OCI-LY1 (cell line): ENCODE results near the gene PTPRS.

Source experiments
- H2AFZ ChIP-seq: fragments of 200-600 bp; sonication (generic), shearing (Covaris generic); 2 replicates; pipeline ENCODE4 v1.6.0; 2014; ENCODE audit warnings: antibody characterized with exemption, mild to moderate bottlenecking, low read length
- H3F3A ChIP-seq: fragments of 200-600 bp; sonication (generic), shearing (Covaris generic); 2 replicates; pipeline ENCODE4 v1.6.0; 2014; ENCODE audit warnings: mild to moderate bottlenecking, antibody characterized with exemption, low read length, moderate library complexity; ENCODE audit not compliant: insufficient read depth
- H3K27ac ChIP-seq: fragments of 200-600 bp; sonication (generic); 2 replicates; pipeline ENCODE4 v1.5.1; 2014; ENCODE audit warnings: low read length, mixed run types, mild to moderate bottlenecking, low read depth; ENCODE audit not compliant: poor library complexity, severe bottlenecking
- H3K27me3 ChIP-seq: fragments of 200-600 bp; sonication (generic); 2 replicates; pipeline ENCODE4 v1.6.0; 2014; ENCODE audit warnings: antibody characterized with exemption, mild to moderate bottlenecking, low read length, moderate library complexity; ENCODE audit not compliant: insufficient read depth
- H3K36me3 ChIP-seq: fragments of 200-600 bp; sonication (generic); 2 replicates; pipeline ENCODE4 v1.6.1; 2014; ENCODE audit warnings: mild to moderate bottlenecking, antibody characterized with exemption, low read length, moderate library complexity, mixed read lengths; ENCODE audit not compliant: insufficient read depth
- H3K4me1 ChIP-seq: fragments of 200-600 bp; sonication (generic); 2 replicates; pipeline ENCODE4 v1.5.1; 2014; ENCODE audit warnings: mild to moderate bottlenecking, low read length, moderate library complexity; ENCODE audit not compliant: insufficient read depth, severe bottlenecking
- H3K4me2 ChIP-seq: fragments of 200-600 bp; sonication (generic), shearing (Covaris generic); 2 replicates; pipeline ENCODE4 v1.6.1; 2014; ENCODE audit warnings: low read length
- H3K4me3 ChIP-seq: fragments of 200-600 bp; sonication (generic); 2 replicates; pipeline ENCODE4 v1.5.1; 2014; ENCODE audit warnings: low read length, low read depth, mild to moderate bottlenecking, mixed read lengths; ENCODE audit not compliant: poor library complexity, severe bottlenecking
- H3K79me2 ChIP-seq: fragments of 200-600 bp; shearing (Covaris generic); 2 replicates; pipeline ENCODE4 v1.6.1; 2016; ENCODE audit warnings: mixed run types, low read length, mixed read lengths; ENCODE audit not compliant: insufficient read depth
- H3K9ac ChIP-seq: fragments of 200-600 bp; sonication (generic), shearing (Covaris generic); 2 replicates; pipeline ENCODE4 v1.6.1; 2014; ENCODE audit warnings: mild to moderate bottlenecking, low read length, mixed read lengths
- H3K9me2 ChIP-seq: fragments of 200-600 bp; sonication (generic), shearing (Covaris generic); 2 replicates; pipeline ENCODE4 v1.6.1; 2014; ENCODE audit warnings: low read depth, mild to moderate bottlenecking, low read length, mixed read lengths
- H3K9me3 ChIP-seq: fragments of 200-600 bp; shearing (Covaris generic); 2 replicates; pipeline ENCODE4 v1.6.1; 2014; ENCODE audit warnings: low read length, mixed read lengths
- H4K20me1 ChIP-seq: fragments of 200-600 bp; sonication (generic), shearing (Covaris generic); 2 replicates; pipeline ENCODE4 v1.6.0; 2016; ENCODE audit warnings: mild to moderate bottlenecking, low read length; ENCODE audit not compliant: insufficient read depth
- CTCF ChIP-seq: fragments of 200-600 bp; sonication (generic), shearing (Covaris generic); IDR thresholded peaks from 2 replicates; pipeline ENCODE4 v1.5.1; 2017; ENCODE audit warnings: mild to moderate bottlenecking, antibody characterized with exemption, low read length, moderate library complexity, mixed read lengths
- EZH2 ChIP-seq: fragments of 200-600 bp; sonication (generic), shearing (Covaris generic); IDR thresholded peaks from 2 replicates; pipeline ENCODE4 v1.8.0; 2017; ENCODE audit warnings: borderline replicate concordance, mixed run types, mild to moderate bottlenecking, antibody characterized with exemption, low read length, moderate library complexity, mixed read lengths

PTPRS gene

GRCh38 chr19:5326986-5327623, 13.5 kb downstream of the PTPRS start:
- Histone ChIP-seq H3K36me3 (no peaks in the 10 kb centered on the region), H3K27ac (no peak overlapping the region), H3K9me2 (no peaks in the 10 kb centered on the region), H3K27me3 (peaks cover 14% of the 10 kb centered on the region), H2AFZ (no peak overlapping the region), H3K4me1 (no peaks in the 10 kb centered on the region), H3F3A (no peaks in the 10 kb centered on the region), H3K9ac (no peak overlapping the region), H3K9me3 (no peaks in the 10 kb centered on the region), H4K20me1 (no peaks in the 10 kb centered on the region), H3K4me3 (no peak overlapping the region), H3K4me2 (no peak overlapping the region), H3K79me2 (no peaks in the 10 kb centered on the region)
- TF ChIP-seq CTCF = no peak
- no peak for TF ChIP-seq EZH2

- Histone ChIP-seq H3K27me3 (peaks cover 14% of the 10 kb centered on the region), H4K20me1 (no peaks in the 10 kb centered on the region), H3K36me3 (no peaks in the 10 kb centered on the region), H3K27ac (no peak overlapping the region), H3K9ac (no peak overlapping the region), H3K79me2 (no peaks in the 10 kb centered on the region), H3K9me3 (no peaks in the 10 kb centered on the region), H3K4me2 (no peak overlapping the region), H3K4me3 (no peak overlapping the region), H3K4me1 (no peaks in the 10 kb centered on the region), H2AFZ (no peak overlapping the region), H3F3A (no peaks in the 10 kb centered on the region), H3K9me2 (no peaks in the 10 kb centered on the region)
- TF ChIP-seq CTCF (no peak), EZH2 (no peak)
Measured at GRCh38 chr19:5326545-5326944, 14.1 kb downstream of the PTPRS start.

GRCh38 chr19:5324947-5325346, 15.7 kb downstream of the PTPRS start:
- Histone ChIP-seq H3K9me2 (no peaks in the 10 kb centered on the region), H2AFZ (no peak overlapping the region), H3K4me2 (no peak overlapping the region), H3K4me1 (no peaks in the 10 kb centered on the region), H3K27ac (no peak overlapping the region), H3K4me3 (no peak overlapping the region), H3K79me2 (no peaks in the 10 kb centered on the region), H3K27me3 (peaks cover 14% of the 10 kb centered on the region), H3F3A (no peaks in the 10 kb centered on the region), H3K9ac (no peak overlapping the region), H3K36me3 (no peaks in the 10 kb centered on the region), H4K20me1 (no peaks in the 10 kb centered on the region), H3K9me3 (no peaks in the 10 kb centered on the region)
- TF ChIP-seq EZH2 (no peak), CTCF (no peak)
